HG02981 (cell line): ENCODE measurements around the gene LRMDA.
A peak's percentile ranks its signal among the peaks of the same experiment; 100 is the strongest.

Experiments
- ATAC-seq: cut with Tn5 transposase; IDR thresholded peaks from one replicate; pipeline ENCODE4 v1.9.1; 2021; ENCODE audit warnings: mild to moderate bottlenecking, moderate library complexity; ENCODE audit not compliant: unreplicated experiment

LRMDA gene

DNA sequence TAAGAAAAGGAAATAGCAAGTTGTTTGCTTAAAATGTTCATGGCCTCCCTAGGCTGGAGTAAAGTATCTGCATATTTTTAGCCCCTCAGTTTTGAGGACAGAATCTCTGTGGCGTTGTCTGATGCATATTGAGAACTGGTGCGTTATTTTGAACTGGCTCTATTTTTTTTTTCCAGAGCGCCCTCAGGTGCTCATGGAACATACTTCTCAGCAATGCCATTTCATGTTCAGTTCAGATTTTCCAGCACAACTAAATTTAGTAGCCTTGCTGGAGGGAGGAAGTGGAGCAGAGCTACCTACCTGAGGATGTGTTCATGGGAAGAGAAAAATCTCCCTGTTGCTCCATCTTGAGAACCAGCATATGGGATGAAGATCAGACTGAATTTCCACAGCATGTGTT, 870.5 kb downstream of the LRMDA start:
- ATAC-seq: no peak

DNA sequence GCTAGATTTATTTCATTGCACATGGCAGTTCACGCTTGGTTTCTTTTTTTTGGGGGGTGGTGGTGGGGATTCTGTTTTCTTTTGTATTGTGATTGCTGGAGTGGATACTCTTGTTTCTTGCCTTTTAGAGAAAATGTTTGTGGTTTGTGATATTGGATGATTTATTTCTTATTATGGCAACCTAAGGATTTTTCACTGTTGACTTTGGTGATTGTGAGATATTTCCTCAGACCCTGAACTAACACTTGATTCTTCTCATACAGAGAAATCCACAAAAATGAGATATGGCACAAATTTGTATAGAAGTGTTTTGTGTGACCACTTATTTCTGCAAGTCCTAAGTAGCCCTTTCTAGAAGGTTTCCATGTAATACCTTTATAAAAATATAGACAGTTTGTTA, 871.1 kb downstream of the LRMDA start:
- no peak for ATAC-seq

DNA sequence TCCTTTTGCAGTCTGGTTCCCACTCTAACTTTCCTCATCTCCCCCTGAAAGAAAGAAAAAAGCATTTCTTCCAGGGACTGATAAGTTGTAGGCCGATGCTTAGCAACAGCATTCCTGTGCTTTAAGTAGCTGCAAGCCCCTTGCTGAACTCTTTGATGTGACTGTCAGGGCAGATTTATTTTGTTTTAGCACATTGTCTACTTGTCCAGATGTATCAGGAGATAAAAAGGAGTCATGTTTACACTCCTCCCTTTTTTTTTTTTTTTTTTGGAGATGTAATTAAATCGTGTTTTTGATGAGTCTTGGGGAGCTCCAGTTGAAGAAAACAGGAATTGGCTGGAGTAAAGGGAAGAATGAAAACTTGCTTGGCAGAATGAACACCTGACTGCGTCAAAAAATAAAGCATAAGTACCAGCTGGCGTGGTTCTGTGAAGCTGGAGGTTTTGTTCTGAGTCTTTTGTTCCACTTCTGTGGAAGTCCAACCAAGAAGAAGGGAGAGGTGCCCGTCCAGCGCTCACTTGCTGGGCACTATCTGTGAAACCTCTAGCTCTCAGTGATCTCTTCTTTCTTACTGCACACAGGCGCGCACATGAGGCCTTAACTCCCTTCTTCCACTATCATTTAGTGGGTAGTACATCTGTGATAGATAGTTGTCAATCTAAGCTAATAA, 871.7 kb downstream of the LRMDA start:
- no peak for ATAC-seq

DNA sequence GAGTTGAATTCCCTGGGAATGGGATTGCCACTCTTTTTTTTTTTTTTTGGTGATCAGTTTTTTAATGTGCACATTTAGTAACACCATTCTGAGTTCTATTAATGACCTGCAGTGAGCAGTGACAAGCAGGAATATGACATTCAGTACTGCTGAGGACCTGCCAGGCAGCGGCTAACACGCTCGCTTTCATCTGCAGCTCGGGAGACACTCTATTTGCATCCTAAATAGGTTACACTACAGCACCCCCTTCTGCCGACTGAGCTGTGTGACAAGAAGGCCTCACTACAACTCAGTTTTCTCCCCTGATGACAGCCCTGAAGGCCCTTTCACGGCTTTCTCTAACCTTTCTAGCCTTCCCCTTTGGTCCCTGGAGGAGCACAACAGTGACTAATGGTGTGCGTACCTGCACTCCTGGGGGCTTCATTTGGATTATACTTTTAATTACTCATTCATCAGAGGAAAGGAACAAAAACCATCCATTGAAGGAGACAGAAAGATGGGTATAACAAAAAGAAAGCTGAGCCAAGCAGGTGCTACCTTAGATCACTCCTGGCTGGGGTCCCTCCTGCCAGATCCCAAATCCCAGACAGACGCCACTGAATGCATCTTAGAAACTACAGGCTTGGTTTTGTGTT, 872.4 kb downstream of the LRMDA start:
- ATAC-seq: no peak

DNA sequence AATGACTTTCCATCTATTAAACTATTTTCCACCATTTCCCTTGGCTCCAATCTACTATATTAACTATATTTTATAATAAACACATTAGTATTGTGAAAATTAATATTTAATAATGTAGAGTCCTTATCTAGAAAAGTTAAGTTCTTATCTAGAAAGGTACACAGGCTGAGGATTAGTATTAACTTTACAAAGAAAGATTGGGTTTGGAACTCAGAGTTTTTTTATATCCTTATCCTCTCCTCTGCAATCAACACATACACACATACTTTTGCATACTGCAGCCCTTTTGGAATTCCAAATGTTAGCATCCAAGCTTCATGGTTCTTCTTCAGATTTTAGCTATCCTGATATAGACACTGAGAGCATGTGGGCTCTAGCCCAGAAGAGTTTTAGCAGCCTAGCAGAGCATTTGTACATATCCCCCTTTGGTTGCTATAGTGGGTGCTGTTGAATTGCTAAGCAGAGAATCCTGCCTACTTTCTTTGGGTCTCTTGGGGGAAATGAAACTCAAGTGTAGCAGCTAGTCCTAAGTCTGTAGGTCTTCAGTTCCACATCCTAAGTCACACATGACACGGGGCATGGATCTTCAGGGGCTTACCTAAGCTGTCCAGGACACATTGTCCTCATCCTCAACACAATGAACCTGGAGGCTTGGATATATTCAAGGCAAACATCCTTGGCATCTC, 874.6 kb downstream of the LRMDA start:
- no peak for ATAC-seq

DNA sequence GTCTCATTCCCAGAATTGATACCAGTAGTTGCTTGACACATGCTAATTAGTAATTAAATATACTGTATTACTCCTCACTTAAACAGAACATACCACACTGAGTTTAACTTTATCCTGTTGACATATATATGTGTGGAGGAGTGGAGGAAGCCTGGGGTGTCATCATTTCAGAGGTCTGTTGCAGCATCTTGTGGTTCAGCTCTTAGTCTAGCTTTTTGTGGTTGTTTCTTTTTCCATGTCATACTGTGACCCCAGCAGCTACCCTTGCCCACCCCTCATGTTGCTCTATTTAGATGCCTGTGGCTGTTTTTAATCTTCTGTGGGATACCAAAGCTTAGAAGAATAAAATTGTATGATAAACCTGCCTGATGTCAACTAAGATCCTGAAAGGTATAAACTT, 875.4 kb downstream of the LRMDA start:
- no peak for ATAC-seq

DNA sequence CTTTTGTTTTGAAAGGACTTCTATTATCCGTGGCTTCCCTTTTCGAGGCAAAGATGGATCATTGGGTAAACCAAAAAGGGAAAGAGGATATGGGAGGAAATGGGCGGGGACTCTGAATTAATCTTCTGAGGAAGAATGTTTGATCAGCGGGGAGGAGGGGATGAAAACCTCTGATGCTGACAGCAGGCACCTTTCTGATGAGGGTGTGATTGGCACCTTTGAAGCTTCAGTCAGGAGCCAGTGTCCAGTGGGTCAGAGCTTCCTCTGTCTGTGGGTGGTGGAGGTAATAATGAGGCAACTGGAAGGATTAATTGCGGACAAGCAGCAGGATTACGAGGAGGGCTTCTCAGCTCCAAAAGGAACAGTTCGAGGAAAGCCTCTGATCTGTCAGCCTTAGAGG, 877.6 kb downstream of the LRMDA start:
- no peak for ATAC-seq

DNA sequence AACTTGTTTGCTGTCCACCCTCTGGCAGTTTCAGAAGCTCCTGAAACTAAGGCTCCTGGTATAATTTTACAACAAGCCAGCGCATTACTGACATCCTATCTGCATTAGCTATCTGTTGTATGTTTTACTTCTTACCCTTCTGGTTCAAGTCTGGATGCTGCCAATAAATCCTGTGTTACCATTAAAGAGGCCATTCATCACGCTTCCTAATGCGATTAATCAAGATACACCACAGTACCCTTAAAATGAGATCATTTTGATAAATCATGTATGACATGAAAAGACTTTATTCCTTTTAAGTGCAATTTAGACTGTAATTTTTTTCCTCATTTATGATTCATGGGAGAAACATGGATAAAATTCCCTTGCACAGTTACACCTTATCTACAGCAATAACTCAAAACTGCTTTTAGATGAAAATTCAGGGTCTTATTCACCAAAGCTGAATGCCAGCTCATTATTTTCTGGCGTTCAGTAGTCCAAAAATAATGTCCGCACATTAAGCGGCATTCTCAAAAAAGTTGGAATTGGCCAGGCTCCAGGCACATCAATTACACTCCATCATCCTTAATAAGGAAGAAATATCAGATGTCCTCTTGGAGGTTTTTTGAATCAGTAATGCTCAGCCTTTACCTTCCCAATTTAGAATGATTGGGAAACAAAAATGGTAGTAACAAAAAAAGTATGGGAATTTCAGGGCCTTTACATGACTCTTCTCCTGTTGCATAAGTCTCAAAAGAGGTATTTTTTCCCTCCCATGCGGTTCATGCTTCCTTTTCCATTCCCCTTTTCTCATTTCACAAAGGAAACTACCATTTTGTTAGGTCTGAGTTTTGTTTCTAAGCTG, 878.5 kb downstream of the LRMDA start:
- no peak for ATAC-seq

DNA sequence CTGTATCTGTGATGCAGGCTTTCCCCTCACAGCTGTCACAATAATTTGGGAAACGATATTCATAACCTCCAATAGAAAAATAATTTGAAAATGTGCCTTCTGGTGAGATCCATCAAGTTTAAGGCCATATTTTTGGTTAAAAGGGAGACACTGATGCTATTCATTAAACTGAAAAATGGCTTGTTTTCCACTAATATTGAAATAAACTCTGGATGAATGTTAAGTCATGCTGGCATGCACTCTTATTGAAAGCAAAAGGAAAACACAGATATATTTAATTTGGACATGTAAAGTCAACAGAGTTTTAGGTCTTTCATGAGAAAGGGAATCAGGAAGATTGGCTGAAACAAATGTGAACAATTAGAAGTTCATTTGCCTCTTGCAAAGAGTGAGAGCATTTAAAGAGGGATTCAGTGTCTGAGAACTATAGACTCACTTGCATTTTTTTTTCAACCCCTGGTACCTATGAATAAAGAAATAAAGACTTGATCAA, 879.2 kb downstream of the LRMDA start:
- ATAC-seq: no peak

DNA sequence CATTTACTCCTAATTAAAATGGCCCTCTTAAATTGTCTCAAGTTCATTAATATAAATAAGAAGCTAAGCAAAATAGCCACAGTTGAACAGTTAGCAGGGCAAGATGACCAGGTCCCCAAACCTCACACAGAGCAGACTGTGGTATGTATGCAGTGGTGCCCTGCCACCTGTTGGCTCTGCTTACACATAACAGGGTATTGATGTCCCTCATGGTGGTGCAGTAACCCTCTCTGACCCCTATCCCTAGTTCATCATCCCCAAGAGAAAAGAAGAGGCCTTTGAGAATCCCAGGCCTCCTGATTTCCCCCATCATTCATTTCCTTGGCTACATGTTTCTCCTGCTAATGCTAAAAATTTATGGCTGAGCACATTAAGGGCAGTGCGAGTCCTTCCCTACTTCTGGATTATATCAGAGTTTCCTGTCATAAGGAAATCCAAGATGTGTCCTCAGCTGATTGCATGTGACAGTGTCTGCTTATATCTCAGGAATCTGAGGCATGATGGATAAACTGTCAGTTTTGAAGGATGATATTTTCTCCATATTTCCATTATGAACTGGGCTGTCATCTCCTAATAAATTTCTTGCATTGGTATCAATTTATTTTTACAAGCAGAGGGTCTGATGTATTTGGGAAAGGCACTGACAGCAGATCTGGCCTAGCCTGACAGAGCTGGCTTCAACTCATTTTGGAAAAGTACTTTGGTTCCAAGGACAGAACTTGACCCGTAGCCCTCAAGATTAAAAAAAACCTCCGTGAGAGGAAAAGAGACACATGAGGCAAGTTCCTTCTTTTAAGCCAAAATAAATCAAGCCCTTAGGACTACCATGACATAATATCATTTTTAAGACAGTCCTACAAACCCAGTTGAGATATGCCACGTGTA, 880.6 kb downstream of the LRMDA start:
- ATAC-seq: peak; percentile 96

DNA sequence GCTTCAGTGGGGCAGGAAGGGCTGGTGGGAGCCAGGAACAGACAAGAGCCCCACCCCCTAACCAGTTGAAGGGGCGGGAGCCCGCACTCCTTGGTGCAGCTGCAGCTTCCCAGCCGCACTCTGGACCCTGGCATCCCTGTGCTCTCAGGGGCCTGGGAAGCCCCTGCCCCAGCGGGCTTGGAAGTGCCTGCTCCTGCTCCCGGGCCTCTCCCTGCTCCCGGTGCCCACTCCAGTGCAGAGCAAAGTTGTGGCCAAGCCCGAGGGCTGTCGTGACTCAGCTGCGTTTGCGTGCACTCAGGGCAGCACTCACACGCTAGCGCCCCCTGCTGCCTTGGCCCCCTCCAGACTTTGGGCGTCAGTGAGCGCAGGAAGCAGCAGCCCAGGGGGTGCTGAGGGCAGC, 883.8 kb downstream of the LRMDA start:
- no peak for ATAC-seq

DNA sequence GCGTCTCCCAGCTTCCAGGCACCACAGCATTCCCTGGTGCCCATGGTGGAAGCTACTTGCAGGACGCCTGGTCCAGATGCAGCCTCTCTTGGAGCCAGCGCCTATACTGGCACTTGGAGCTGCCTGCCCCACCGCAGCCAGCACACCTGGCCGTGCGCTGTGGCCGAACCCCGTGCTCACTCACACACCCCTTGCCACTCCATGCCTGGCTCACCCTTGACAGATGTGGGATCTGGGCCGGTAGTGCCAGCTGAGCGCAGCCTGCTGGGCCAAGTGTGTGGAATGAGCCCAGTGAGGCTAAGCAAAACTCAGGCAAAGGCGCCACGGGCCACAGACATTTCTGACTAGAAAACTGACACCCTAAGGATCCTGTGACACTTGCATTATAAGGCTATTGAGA, 884.8 kb downstream of the LRMDA start:
- no peak for ATAC-seq

DNA sequence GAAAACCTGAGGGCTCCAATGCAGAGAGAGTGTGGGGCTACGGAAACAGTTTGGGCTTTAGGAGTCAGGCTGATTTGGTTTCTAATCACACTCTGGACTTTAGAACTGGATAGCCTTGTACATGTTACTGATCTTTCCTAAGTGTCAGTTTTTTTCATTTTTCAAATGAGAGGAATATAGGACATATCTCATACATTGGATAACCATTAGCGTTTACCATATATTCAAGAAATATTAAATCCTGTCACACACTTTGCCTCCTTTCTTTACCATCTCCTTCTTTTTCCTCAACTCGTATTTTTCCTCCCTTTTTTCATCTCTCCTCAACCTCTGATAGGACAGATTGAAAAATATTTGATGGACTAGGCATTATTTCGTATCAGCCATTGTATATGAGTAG, 885.7 kb downstream of the LRMDA start:
- no peak for ATAC-seq

DNA sequence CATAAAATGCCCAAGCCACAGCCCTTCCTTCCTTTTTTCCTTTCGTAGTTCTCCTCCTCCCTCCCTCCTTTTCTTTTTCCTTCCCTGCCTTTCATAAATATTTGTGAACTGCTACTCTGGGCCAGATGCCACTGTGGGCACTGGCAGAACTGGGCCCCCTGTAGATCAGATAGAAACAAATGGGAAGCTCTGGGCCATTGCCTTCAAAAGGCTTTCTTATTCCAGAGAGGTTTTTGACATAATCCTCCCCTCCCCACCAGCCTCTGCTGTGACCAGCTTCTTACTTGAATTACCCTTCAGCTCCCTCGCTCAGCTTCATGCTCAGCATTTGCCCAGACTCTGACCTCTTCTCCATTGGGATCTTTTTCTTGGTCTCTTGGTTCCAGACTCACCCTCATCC, 886.8 kb downstream of the LRMDA start:
- no peak for ATAC-seq

DNA sequence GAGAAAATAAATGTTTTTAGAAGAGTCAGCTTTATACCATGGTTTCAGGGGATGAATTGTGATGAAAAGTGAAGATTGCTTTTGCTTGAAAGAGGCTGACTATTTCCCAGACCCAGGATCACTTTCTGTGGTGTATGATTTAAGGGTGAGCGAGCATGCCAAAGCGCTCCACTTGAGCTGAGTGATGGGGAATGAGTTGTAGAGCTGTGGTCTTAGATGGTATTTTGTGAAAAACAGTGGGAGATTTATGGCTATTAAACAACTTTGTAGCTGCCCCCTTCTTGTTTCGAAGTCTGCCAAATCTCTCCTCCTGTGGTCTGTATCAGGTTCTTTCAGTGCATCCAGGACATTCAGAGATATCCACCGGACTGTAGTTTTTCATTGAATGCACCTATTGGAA, 888.2 kb downstream of the LRMDA start:
- ATAC-seq: no peak

DNA sequence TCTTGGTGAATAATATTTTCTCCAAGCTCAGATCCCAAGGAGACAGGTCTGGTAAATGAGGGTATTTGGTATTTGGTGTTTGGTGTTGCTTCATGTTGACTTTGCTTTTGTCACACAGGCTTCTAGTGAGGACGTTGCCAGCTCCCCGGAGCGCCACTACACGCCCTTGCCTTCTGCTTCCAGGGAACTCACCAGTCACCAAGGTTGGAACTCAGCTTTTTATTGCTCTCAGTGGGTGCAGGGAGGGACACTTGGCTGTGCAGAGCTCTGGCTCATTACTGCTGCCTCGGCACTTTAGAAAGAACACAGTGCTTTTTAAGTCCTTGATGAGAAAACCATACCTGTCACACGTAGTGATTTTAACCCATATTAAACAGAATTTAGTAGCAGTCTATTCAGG, 892.9 kb downstream of the LRMDA start:
- no peak for ATAC-seq

DNA sequence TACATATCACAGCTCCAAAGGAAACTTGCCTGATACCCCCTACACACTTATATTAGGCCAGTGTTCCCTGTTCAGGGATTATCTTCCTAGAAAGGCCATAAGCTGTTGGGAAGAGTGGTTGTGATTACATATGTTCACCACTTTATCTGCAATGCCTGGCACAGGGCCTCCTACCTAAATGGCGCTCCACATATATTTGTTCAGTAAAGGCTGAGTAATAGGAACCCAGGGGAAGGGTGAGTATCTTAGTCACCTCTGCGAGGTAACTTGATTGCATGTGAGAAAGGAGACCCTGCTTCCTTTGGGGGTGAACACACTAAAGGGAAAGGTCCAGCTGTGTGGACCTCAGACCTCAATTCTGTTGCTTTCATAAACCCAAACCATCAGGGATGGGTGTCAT, 896.0 kb downstream of the LRMDA start:
- no peak for ATAC-seq

DNA sequence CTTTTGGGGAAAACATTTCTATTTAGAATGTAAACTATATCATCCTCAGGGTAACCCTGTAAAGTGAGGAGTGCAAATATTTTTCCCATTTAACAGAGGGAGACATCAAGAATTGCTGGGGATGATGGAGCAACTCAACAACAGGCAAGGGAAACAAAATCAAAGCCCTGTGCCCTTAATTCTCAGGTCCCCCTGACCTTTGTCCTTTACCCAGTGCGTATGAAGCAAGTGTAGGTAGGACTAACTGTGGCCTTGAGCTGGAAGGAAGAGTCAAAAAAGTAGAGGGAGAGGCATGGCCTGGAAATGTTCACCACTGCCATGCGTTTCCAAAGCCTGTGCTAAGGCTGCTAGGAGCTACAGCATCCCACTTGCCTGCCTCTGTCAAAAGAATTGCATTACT, 896.9 kb downstream of the LRMDA start:
- ATAC-seq: no peak

DNA sequence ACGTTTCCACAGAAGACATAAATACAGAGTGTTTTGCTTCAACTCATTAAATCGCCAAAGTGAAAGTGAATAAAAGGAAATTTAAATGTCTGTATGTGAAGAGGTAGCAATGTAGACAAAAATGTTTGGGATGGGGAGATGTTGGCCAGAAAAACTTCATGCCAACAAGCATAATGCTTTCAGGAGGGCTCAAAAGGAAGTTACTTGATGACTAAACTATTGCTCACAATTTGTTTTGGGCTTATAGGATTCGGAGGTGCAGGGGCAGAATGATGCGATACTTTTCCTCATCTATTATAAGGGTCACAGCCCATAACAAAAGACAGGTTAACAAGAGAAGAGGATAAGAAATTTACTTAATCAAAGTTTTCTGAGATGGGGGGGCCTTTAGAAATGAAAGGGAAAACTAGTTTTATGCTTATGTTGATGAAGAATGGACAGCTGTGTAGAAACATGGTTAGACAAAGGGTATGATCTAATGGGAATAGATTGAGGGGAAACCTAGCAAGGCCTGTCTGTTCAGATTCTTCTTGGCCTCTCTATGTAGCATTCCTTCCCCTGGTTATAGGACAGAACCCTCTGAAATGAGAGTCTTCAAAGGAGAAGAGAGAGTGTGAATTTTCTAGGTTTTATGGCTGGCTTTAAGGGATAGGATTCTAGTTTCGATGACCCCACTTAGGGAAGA, 898.6 kb downstream of the LRMDA start:
- ATAC-seq: no peak

DNA sequence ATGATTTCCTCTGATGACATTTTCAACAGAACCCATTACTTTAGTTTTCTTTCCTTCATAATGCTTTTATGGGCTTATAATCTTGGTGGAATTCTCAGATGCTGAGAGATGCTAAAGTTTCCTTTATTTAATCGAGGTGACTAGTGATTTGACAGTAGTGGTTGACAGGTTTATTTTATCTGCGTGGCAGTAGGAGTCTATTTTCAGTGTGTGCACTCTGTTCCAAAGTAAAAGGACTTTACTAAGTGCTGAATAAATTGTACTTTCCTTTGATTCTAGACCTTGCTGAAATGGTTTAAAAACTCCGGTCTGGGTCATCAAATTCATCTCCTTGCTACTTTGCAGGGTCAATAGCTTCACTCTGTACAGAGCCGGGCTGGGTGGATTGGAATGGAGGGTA, 900.3 kb downstream of the LRMDA start:
- ATAC-seq: no peak
